GM12878 (cell line): ENCODE results near the gene CDH2. TPM values are rescaled to one million over a fixed set of nuclear protein-coding genes. Genes with fewer than 3 reads are reported as not detected.

ENCODE experiments used
- ATAC-seq: fragments of 200-7000 bp; cut with Tn5 transposase; 3 replicates; pipeline ENCODE4 v1.9.1; 2020; ENCODE audit warnings: mild to moderate bottlenecking, moderate library complexity
- BruUV-seq: library from RNA; stranded (reverse); fragments of 400-500 nt; replicated peaks from 2 replicates; lab custom pipeline; 2021; lab: Mats Ljungman, UMichigan
- CTCF ChIA-PET: fragments of 300-600 bp; sonication (Branson Sonifier 250); formaldehyde crosslinking; extraction: SDS; loops from one replicate; lab custom pipeline; 2021; ENCODE audit warnings: inconsistent platforms; lab: Yijun Ruan, JAX
- POLR2A ChIA-PET: fragments of 350-600 bp; formaldehyde crosslinking; extraction: SDS; loops from one replicate; lab custom pipeline; 2021; ENCODE audit warnings: inconsistent platforms; lab: Charles Lee
- RAD21 ChIA-PET: fragments of 300-600 bp; sonication (Branson Sonifier 250); formaldehyde crosslinking; loops from one replicate; lab custom pipeline; 2023; ENCODE audit warnings: antibody characterized with exemption; ENCODE audit not compliant: unreplicated experiment; lab: Charles Lee
- SMC1A ChIA-PET: fragments of 300-600 bp; sonication (Branson Sonifier 250); formaldehyde crosslinking; loops from one replicate; lab custom pipeline; 2023; ENCODE audit not compliant: unreplicated experiment, uncharacterized antibody; lab: Charles Lee
- DNase-seq: peaks from one replicate; pipeline ENCODE4 v3.0.0-alpha.2; 2011; ENCODE audit warnings: low read depth, low spot score
- FAIRE-seq: peaks from 3 replicates; lab custom pipeline; 2011; peaks lifted over from hg19 to GRCh38; lab: Jason Lieb, UNC
- H2AFZ ChIP-seq: 2 replicates; pipeline ENCODE4 v1.6.0; 2011; ENCODE audit warnings: low read depth, low read length, control low read depth; ENCODE audit not compliant: control insufficient read depth
- H3K27ac ChIP-seq: 2 replicates; pipeline ENCODE4 v1.5.1; 2011; ENCODE audit warnings: control low read depth; ENCODE audit not compliant: control insufficient read depth, insufficient read depth
- H3K27me3 ChIP-seq, 2 experiments: replicated peaks in 1 of 2; 2 replicates each; pipeline versions ENCODE4 v1.6.0 to v1.6.1; 2011; ENCODE audit warnings: low read length in 1 of 2; ENCODE audit not compliant: control insufficient read depth in 2 of 2, insufficient read depth in 2 of 2
- H3K36me3 ChIP-seq, 2 experiments: 2 replicates each; pipeline ENCODE4 v1.5.1; 2011; ENCODE audit warnings: low read length in 1 of 2; ENCODE audit not compliant: control insufficient read depth in 2 of 2, insufficient read depth in 2 of 2
- H3K4me1 ChIP-seq: 2 replicates; pipeline ENCODE4 v1.6.1; 2011; ENCODE audit warnings: mild to moderate bottlenecking, low read length, moderate library complexity, mixed read lengths; ENCODE audit not compliant: control insufficient read depth, insufficient read depth
- H3K4me2 ChIP-seq: 2 replicates; pipeline ENCODE4 v1.6.0; 2011; ENCODE audit warnings: control low read depth; ENCODE audit not compliant: control insufficient read depth, insufficient read depth
- H3K4me3 ChIP-seq: fragments of 200-600 bp; sonication (generic); 2 replicates; pipeline ENCODE4 v1.5.1; 2016
- H3K79me2 ChIP-seq: 2 replicates; pipeline ENCODE4 v1.6.0; 2011; ENCODE audit warnings: low read length; ENCODE audit not compliant: control insufficient read depth, insufficient read depth
- H3K9ac ChIP-seq: 2 replicates; pipeline ENCODE4 v1.8.0; 2011; ENCODE audit warnings: low read length, control low read depth, mixed read lengths; ENCODE audit not compliant: control insufficient read depth, insufficient read depth
- H3K9me3 ChIP-seq: replicated peaks from 3 replicates; pipeline ENCODE4 v1.5.1; 2011; ENCODE audit warnings: mild to moderate bottlenecking, low read length; ENCODE audit not compliant: control insufficient read depth, insufficient read depth
- H4K20me1 ChIP-seq: 2 replicates; pipeline ENCODE4 v1.6.0; 2011; ENCODE audit not compliant: control insufficient read depth, insufficient read depth
- BCL11A ChIP-seq: IDR thresholded peaks from 2 replicates; pipeline ENCODE4 v1.6.1; 2011; ENCODE audit warnings: low read depth, low read length
- CUX1 ChIP-seq: IDR thresholded peaks from 2 replicates; pipeline ENCODE4 v1.6.1; 2012; ENCODE audit warnings: improper control_type of control experiment, low read depth, low read length; ENCODE audit not compliant: insufficient replicate concordance
- E4F1 ChIP-seq: fragments of 450-650 bp; IDR thresholded peaks from 2 replicates; pipeline ENCODE4 v1.6.1; 2018; ENCODE audit warnings: borderline replicate concordance, mild to moderate bottlenecking; ENCODE audit not compliant: partially characterized antibody
- EGR1 ChIP-seq, 2 experiments: IDR thresholded peaks; 1 replicate in 1 of 2; 2 replicates in 1 of 2; pipeline ENCODE4 v1.6.1; 2011 to 2012; ENCODE audit warnings: low read depth in 2 of 2, low read length in 2 of 2, borderline replicate concordance in 1 of 2, mild to moderate bottlenecking in 1 of 2, moderate library complexity in 1 of 2
- ESRRA ChIP-seq: IDR thresholded peaks from 2 replicates; pipeline ENCODE4 v1.6.1; 2012; ENCODE audit warnings: mild to moderate bottlenecking, low read length, improper control_type of control experiment
- HDGF ChIP-seq: fragments of 450-650 bp; IDR thresholded peaks from 2 replicates; pipeline ENCODE4 v1.6.1; 2016; ENCODE audit warnings: antibody characterized with exemption
- NFIC ChIP-seq: IDR thresholded peaks from 2 replicates; pipeline ENCODE4 v1.6.1; 2012; ENCODE audit warnings: low read depth, mild to moderate bottlenecking, inconsistent platforms, low read length, moderate library complexity
- NR2C2 ChIP-seq: IDR thresholded peaks from 2 replicates; pipeline ENCODE4 v1.6.1; 2011; ENCODE audit warnings: borderline replicate concordance, low read depth; ENCODE audit not compliant: control insufficient read depth, insufficient read length
- PAX8 ChIP-seq: fragments of 450-650 bp; IDR thresholded peaks from 2 replicates; pipeline ENCODE4 v1.6.1; 2017; ENCODE audit warnings: mild to moderate bottlenecking, moderate library complexity
- STAT1 ChIP-seq: fragments of 450-650 bp; conservative IDR thresholded peaks from 2 replicates; pipeline ENCODE4 v1.6.1; 2014; ENCODE audit warnings: antibody characterized with exemption, mild to moderate bottlenecking
- WGBS: methylation state at CpG from one replicate; pipeline ENCODE4 v1.1.6; 2016; ENCODE audit warnings: low lambda C conversion rate; ENCODE audit not compliant: insufficient replicate concordance, insufficient coverage; ENCODE audit errors: missing lambda C conversion rate; 5-methylcytosine and 5-hydroxymethylcytosine counted together
- in situ Hi-C: fragments of 300-500 bp; cut with MboI; formaldehyde crosslinking; loops from 9 replicates; pipeline ENCODE4 v1.14.3; 2018; ENCODE audit warnings: mixed read lengths
- intact Hi-C: fragments of 100-400 bp; cut with micrococcal nuclease; formaldehyde crosslinking; loops from one replicate; pipeline ENCODE4 v1.14.2; 2022; ENCODE audit not compliant: unreplicated experiment
- polyA plus RNA-seq, 11 experiments: library from polyadenylated mRNA; depleted of rRNA in 4 of 11; unstranded in 6 of 11; stranded (reverse) in 5 of 11; fragments of >200 nt; fragmentation: Nextera tagmentation in 4 of 11; fragmentation: Illumina TruSeq in 1 of 11; extraction: Ambion mirVana in 4 of 11; extraction: Trizol in 1 of 11; gene quantifications; 1 replicate in 1 of 11; 2 replicates in 10 of 11; pipeline versions ENCODE4 v1.2.1 to v1.2.3, GENCODE V29; 2011 to 2016; ENCODE audit warnings: inconsistent platforms in 2 of 11, missing spikeins in 2 of 11, low read depth in 1 of 11
- total RNA-seq, 4 experiments: library from RNA; depleted of rRNA in 3 of 4; stranded (reverse); fragments of >200 nt in 3 of 4; fragmentation: Illumina TruSeq in 1 of 4; extraction: Trizol in 1 of 4; gene quantifications; 2 replicates each; pipeline versions ENCODE4 v1.2.1 to v1.2.3, GENCODE V29; 2013 to 2021

Gene CDH2
- total and polyA plus RNA-seq, 10 of the 15 experiments (the other 5 are each of a cell fraction or from before 2014, with no cell fraction given), result 0.01 to 0.25 (median 0.06) TPM; not detected in 4

GRCh38 chr18:28081516-28081915 lies 95.4 kb downstream of the CDH2 start:
- ChIA-PET CTCF (no interaction called here), RAD21 (no interaction called here), POLR2A (no interaction called here), SMC1A (interaction anchor here (1.2 kb wide), 1 partner anchor 15 kb away, joined by 4 read pairs; no protein-coding TSS in a partner anchor)
- Histone ChIP-seq H4K20me1 (no peaks in the 10 kb centered on the region), H3K4me2 (no peak overlapping the region), H3K36me3 (no peaks in the 10 kb centered on the region), H3K27ac (no peak overlapping the region), H3K79me2 (no peaks in the 10 kb centered on the region), H3K9ac (no peak overlapping the region), H3K4me1 (no peaks in the 10 kb centered on the region), H3K4me3 (no peak overlapping the region), H3K9me3 (no peaks in the 10 kb centered on the region; the same call in 2 of the 3 replicates), H2AFZ (no peak overlapping the region), H3K27me3 (no peaks in the 10 kb centered on the region)
- in situ Hi-C loops (no loop called here), intact Hi-C loops (no loop called here)
- TF ChIP-seq BCL11A (no peak), EGR1 (IDR thresholded peaks at IDR 0.05; ENCODE audit: borderline replicate concordance in 1 of 2, low read depth in 2 of 2, low read length in 2 of 2) (no peak), HDGF (no peak), E4F1 (no peak)
- no peak for FAIRE-seq
- ATAC-seq, result no peak
- no TSS peak for BruUV-seq
- no peak for DNase-seq
- 93% methylated on average over 2 of the region's 2 CpGs for WGBS

- Histone ChIP-seq H3K27ac (no peak overlapping the region), H3K36me3 (no peaks in the 10 kb centered on the region), H2AFZ (no peak overlapping the region), H3K4me3 (no peak overlapping the region), H3K27me3 (no peaks in the 10 kb centered on the region), H3K4me2 (no peak overlapping the region), H4K20me1 (no peaks in the 10 kb centered on the region), H3K9ac (no peak overlapping the region), H3K9me3 (no peaks in the 10 kb centered on the region; the same call in 2 of the 3 replicates), H3K79me2 (no peaks in the 10 kb centered on the region), H3K4me1 (no peaks in the 10 kb centered on the region)
- no peak for FAIRE-seq
- DNase-seq, result no peak
- ChIA-PET CTCF (no interaction called here), POLR2A (no interaction called here), SMC1A (interaction anchor here (1.2 kb wide), 1 partner anchor 14 kb away, joined by 4 read pairs; no protein-coding TSS in a partner anchor), RAD21 (no interaction called here)
- no TSS peak for BruUV-seq
- in situ Hi-C loops, result no loop called here
- WGBS, result 0% methylated on average over 1 of the region's 1 CpG
- ATAC-seq, result no peak
- intact Hi-C loops, result no loop called here
- TF ChIP-seq NR2C2, result no peak
- no peak for TF ChIP-seq PAX8
- TF ChIP-seq CUX1, result no peak
- TF ChIP-seq STAT1, result no peak
- TF ChIP-seq ESRRA, result no peak
- TF ChIP-seq NFIC, result no peak
Observed at GRCh38 chr18:28080876-28081300, 96.0 kb downstream of the CDH2 start.
